Measurements from ENCODE around the gene ZNF792.
"Not testable (repeated sequence)": the region's sequence is repeated elsewhere in the genome, so short reads cannot be mapped to it uniquely, and the experiment has no call there.

Gene ZNF792

DNA sequence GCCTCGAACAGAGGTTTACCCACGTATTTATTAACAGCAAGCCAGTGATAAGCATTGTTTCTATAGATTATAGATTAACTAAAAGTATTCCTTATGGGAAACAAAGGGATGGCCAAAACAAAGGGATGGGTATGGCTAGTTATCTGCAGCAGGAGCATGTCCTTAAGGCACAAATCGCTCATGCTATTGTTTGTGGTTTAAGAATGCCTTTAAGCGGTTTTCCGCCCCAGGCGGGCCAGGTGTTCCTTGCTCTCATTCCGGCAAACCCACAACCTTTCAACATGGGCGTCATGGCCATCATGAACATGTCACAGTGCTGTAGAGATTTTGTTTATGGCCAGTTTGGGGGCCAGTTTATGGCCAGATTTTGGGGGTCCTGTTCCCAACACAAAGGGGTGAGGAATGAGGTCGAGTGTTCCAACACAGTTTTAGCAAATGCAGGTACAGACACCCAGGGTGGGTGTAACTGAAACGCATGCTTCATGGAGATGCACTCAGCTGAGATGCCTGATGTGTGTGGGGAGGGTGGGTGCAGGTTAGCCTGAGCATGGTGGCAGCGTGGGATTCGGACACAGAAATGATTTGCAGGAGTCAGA is 6.3 kb upstream of the ZNF792 start:
- DNase-seq (ENCODE audit: low read depth, low spot score): not testable (repeated sequence)

DNA sequence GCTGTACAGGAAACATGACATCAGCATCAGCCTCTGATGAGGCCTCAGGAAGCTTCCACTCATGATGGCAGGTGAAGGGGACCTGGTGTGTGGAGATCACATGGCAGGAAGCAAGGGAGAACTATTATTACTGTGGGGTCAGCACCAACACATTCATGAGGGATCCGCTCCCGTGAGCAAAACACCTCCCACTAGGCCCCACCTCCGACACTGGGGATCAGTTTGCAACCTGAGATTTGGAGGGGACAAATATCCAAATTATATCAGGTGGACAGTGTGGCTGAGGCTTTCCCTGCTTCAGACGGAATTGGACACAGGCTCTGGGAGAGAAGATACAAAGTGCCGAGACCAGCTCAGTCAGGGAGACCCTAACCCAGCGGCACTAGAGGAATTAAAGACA is 5.7 kb upstream of the ZNF792 start:
- DNase-seq (ENCODE audit: low read depth, low spot score): no peak

DNA sequence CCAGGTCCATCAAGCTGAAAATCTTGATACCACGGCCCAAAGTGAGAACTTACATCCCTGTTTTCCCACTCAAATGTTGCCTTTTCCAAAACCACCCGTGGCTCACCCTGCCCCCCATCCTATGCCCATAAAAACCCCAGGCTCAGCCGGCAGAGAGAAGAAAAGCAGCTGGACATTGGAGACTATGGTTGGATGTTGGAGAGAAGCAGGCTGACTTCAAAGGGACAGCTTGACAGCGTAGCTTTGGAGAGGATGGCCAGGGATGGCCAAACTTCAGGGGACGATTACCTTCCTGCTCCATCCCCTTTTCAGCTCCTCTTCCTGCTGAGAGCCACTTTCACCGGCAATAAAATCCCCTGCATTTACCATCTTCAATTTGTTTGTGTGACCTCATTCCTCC is 3.5 kb upstream of the ZNF792 start:
- no peak for DNase-seq (ENCODE audit: low read depth, low spot score)

DNA sequence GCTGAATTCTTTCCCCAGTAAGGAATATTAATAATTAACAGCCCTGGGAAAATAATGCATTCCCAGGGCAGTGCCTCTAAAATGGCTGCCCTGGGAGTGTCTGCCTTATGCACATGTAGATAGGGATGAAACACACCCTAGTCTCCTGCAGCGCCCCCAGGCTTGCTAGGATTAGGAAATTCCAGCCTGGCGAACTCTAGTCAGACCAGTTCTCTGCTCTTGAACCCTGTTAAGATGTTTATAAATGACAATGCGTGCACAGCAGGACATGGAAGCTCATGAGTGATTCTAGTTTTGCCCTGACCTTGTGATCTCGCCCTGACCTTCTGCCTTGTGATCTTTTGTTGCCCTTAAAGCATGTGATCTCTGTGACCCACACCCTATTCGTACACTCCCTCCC is 1.5 kb upstream of the ZNF792 start:
- DNase-seq (ENCODE audit: low read depth, low spot score): not testable (repeated sequence)

DNA sequence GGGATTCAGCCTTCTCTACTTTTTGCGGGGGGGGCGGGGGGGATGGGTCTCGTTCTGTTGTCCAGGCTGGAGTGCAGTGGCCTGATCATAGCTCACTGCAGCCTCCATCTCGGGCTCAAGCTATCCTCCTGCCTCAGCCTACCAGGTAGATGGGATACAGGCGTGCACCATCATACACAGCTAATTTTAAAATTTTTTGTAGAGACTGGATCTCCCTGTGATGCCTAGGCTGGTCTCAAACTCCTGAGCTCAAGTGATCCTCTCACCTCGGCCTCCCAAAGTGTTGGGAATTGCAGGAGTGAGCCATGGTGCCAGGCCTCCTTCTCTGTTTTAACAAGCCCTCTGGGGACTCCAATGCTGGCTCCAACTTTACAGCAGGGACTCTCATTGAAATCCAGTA is 569 bp upstream of the ZNF792 start:
- no peak for DNase-seq (ENCODE audit: low read depth, low spot score)

DNA sequence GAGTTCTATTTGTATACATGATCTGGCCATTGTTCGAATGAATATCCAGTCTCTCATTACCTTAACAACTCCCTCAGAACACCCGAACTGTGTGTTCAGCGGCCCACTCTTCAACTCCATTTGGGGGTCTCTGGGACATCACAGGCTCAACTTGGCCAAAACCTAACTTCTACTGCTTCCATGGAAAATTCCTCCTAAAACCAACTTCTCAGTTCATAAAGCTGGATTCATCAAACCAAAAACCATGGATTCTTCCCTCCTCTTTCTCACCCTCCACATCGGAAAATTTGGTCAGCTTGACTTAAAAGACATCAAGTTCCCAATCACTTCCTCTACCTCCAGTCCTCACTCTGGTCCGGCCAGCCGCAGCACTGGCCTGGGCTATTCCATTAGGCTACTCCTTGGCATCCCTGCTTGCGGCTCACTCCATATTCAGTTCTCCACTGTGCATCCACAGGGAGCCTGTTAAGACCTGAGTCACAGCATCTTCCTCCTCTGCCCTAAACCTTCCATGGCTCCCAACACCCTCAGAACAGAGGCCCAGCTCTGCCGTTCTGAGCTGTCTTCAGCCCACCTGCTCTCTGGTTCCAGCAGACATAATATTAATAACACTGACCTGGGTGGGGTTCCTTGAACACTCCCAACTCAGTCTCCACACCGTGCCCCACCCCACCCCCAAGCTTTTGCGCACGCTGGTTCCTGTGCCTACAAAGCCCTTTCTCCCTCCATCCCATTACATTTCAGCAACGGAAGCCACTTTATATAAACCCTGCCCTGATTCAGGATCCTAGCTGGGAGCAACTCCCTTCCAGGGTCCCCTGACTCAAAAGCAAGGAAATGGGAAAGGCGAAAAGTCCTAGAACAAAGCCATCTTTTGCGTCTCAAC is 1.1 kb downstream of the ZNF792 start:
- DNase-seq (ENCODE audit: low read depth, low spot score): peak; percentile 32

DNA sequence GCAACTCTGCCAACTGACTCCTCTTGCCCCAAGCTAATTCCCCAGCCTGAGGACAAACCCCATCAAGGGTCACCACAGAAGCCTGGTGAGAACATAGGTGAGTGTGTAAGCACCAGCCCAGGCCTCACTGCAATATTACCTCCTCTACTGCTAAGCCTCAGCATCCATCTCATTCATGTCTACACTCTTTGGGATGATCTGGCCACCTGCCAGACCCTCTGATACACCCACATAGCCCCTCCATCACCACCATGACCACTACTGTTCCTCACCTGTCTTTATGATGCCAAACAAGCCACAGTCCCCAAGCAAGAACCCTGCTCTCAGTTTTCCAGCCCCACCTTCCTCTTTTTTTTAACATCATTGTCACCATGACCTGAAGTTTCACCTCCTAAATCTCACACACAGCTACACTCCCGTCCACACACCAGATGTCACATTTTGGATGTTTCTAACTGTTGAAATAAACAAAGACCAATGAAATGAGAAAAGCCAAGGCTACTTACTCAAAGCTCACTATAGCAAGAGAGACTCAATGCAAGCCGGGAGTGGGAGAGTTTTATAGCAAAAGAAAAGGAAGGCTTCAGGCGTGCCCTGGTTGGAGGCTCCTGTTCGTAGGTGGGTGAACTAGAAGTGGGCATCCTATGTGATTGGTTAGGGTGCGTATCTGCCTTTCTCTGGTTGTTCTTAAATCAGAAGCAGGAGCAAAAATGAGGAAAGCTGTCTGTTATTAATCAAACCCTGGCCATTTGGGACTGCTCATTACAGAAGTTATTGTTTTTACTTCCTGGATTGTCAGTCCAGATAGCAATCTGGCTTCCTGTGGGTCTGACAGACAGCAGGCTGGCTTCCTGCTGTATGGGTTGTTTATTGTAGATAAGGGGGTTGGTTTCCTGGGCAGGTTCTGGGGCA is 2.0 kb downstream of the ZNF792 start:
- DNase-seq (ENCODE audit: low read depth, low spot score): no peak

DNA sequence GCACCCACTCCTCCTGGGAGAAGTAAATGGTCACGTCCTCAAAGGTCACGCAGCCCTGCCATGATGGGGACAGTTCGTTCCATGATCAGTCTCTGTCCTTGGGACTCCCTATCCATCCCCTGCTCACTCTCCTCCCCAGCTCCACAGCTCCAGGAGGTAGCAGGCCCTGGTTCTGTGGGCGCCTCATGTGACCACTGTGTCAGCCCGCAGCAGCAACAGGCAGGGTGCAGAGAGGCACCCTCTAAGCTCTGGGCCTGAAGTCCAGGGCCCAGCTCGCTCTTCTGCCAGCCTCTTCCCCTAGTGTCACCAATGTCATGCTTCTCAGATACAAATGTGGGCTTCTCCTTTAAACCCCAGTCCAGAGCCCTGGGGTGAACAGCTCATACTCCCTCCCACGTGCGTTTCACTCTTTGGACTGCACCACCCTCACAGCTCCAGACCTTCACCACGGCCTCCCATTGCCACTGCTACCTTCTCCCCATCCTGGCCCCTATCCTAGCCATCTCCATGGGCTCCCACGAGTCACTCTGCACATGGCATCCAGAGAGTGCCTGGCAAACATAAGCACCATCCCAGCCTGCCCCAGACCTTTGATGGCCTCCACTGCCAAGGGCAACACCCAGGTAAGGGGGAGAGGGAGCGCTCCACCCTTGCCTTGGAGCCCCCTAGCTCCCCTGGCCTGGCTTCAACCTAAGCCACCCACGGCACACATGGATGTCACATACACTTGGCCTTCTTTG is 2.9 kb downstream of the ZNF792 start:
- DNase-seq (ENCODE audit: low read depth, low spot score): no peak

DNA sequence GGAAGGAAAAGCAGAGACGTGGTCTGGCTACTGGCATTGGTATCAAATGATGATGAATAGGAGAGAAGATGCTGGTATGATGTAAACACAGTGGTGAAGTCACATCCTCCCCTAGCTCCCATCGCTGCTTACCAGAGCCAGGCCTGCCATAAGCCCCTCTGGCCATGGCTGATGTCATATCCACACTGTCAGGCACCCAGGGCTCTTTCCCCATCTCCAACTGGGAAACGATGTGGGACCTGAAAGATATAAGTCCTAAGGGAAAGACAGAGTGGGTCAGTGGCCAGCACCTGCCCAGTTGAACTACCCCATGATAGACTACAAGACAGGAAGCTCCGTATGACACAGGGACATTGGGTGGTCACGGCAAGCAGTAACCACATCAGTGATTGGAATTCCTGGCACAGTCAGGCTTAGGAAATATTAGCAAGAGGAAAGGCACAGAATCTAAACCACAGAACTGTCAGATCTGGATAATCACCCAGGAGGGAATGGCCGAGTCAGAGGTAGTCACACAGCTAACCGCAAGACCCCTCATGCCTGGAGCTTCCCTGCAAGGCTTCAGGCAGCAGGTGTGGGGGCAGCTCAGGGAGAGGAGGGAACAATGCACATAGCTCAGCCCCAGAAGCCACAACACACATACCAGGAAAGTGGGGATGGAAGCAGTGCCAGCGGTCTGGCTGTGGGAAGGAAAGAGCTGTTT is 3.8 kb downstream of the ZNF792 start:
- DNase-seq (ENCODE audit: low read depth, low spot score): peak; percentile 87

DNA sequence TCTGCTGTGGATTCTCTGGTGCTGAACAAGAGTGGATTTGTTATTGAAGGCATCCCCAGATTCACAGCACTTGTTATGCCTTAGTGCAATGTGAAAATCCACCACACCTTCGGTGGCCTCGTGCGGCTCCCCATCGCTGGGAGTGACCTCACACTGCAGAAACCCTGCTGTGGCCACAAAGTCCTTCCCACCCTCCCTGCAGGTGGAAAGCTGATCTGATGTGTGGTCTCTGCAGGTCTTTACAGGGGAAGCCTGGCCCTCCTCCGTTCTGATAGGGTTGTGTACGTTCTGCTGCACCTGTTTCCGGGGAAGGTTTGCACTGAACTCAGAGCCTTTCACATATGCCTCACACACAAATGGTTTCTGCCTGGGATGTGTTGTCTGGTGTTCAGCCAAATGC is 5.0 kb downstream of the ZNF792 start:
- DNase-seq (ENCODE audit: low read depth, low spot score): no peak

DNA sequence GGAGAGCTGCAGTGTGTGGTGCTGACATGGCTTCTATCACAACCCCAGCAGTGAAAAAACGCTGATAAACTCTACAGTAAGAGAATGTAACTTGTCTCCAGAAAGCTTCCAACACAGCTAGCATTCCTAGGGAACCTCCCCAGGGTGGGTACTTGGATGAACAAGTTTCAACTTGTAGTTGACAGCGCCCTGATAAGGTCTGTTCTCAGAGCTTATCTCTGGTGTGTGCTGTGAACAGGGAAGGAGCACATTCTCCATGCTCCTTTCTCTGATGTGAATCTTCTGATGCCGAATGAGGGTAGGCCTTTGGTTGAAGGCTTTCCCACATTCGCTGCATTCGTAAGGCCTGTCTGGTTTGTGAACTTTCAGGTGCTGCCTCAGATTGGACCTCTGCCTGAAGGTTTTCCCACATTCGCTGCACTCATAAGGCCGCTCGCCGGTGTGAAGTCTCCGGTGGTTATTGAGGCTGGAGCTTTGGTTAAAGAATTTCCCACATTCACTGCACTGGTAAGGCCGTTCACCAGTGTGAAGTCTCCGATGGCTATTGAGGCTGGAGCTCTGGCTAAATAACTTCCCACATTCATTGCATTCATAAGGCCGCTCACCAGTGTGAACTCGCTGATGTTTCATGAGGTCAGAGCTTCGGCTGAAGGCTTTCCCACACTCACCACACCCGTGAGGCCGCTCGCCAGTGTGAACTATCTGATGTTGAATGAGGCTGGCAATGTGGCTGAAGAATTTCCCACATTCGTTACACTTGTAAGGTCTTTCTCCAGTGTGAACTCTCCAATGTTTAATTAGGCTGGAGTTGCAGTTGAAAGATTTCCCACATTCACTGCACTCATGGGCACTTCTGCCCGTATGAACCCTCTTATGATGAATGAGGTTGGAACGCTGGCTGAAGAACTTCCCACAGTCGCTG is 5.9 kb downstream of the ZNF792 start:
- no peak for DNase-seq (ENCODE audit: low read depth, low spot score)

DNA sequence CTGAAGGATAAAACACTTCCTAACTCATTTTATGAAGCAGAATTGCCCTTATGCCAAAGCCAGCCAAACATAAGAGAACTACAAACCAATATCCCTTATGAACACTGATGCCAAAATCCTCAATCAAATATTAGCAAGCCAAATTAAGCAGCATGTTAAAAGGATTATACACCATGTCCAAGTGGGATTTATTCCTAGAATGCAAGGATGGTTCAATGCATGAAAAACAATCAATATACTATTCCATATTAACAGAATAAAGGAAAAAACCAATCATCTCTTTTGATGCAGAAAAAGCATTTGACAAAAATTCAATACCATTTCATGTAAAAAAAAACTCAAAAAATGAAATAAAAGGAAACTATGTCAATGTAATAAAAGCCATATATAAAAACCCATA is 10.9 kb downstream of the ZNF792 start:
- DNase-seq (ENCODE audit: low read depth, low spot score): no peak

DNA sequence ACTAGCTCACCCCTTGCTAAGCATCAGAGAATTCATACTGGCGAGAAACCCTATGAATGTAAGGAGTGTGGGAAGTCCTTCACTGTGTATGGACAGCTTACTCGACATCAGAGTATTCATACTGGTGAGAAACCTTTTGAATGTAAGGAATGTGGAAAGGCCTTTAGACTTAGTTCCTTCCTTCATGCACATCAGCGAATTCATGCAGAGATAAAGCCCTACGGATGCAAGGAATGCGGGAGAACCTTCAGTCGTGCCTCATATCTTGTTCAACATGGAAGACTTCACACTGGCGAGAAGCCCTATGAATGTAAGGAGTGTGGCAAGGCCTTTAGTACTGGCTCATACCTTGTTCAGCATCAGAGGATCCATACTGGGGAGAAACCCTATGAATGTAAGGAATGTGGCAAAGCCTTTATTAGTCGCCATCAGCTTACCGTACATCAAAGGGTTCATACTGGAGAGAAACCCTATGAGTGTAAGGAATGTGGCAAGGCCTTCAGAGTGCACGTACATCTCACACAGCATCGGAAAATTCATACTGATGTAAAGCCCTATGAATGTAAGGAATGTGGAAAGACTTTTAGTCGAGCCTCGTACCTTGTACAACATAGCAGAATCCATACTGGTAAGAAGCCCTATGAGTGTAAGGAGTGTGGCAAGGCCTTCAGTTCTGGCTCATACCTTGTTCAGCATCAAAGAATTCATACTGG is 20.0 kb downstream of the ZNF792 start:
- DNase-seq (ENCODE audit: low read depth, low spot score): no peak

DNA sequence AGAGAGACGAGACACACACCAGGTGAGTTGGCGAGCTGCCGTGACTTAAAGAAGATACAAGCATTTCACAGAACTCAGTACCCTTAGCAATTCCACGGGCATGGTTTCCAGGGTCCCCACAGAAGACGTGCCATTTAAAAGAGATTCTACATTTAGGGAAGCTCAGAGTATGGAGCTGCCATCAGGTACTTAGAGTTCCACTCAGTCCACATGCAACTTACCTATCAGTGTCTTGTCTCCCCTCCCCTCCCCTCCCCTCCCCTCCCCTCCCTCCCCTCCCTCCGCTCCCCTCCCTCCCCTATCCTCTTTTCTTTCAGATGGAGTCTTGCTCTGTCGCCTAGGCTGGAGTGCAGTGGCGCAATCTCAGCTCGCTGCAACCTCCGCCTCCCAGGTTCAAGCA is 25.1 kb downstream of the ZNF792 start:
- no peak for DNase-seq (ENCODE audit: low read depth, low spot score)

DNA sequence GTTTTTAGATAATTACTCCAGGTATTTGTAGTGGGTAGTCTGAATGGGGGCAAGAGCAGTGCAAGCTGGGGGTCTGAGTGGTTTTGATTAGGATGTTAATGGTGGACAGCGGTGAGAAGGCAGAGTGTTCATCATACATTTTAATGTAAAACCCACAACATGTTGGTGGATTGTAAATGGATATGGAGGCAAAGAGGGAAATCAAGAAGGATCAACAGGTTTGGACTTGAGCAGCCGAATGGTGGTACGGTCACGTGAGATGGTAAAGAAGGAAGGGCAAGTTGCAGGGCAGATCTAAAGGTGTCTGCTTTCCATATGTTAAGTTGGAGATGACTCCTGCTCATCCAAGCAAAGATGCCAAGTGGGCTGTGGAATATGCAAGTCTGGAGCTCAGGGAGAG is 27.8 kb downstream of the ZNF792 start:
- DNase-seq (ENCODE audit: low read depth, low spot score): no peak

DNA sequence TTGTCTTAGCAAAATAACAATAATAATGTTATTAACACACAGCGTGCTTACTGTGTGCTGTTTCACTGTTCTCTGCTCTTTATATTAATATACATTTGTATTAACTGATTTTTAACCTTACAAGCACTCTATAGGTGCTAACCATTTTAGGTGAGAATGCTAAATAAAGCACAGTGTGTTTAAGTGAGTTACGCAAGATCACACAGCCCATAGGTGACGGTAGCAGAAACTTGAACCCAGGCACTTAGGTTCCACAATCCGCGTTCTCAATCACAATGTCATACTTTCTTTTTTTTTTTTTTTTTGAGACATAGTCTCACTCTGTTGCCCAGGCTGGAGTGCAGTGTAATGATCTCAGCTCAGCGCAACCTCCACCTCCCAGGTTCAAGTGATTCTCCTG is 31.5 kb downstream of the ZNF792 start:
- no peak for DNase-seq (ENCODE audit: low read depth, low spot score)

DNA sequence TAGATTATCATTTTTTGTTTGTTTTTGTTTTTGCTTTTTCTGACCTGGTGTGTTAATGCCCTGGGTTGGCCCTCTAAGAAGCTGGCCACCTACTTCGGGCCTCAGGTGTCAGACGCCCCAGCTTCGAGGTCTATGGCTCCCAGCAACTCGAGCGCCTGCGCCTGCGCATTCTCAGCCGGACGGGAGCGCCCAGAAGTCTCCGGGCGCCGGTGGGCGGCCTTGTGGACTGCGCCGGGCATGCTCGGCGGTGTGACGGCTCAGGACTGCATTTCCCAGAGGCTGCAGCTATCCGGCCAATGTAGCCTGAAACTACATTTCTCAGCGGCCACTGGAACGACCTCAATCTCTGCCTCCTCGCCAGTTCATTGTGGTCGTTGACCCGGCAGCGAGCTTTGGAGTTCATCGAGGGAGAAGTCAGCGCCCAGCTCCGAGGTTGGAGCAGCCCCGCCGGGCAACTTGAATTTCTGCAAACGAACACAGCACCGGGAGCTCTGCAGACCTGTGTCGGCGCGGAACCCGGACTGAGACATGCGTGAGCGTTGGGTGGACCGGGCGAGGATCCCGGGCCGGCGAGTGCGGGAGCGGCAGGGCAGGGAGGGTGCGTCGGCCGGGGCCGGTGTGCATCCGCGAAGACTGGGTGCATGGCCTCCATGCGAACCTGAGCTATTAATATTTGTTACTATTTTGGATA is 37.2 kb downstream of the ZNF792 start, which contains the start of gene ZNF30:
Gene ZNF30, plus strand, starts transcription at position 219 of the 691 bp plus-strand sequence. CDS start 3,045 bp downstream, outside the sequence.
- peak; percentile 98 for DNase-seq (ENCODE audit: low read depth, low spot score)

DNA sequence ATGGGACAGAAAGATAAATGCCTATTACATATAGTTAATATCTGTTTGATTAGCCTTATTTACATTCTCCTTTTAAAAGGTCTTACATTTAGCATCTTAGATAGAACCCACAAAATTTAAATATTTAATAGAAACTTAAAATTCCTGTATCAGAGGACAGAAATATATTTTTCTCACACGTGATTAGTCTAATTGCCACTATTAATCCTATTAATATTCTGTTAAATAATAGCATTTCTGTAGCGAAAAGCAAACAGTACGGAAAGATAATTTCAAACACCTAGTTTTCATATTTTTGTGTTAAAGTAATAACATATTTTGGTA is 37.7 kb downstream of the ZNF792 start:
- no peak for DNase-seq (ENCODE audit: low read depth, low spot score)
